Esophagus squamous epithelium (tissue), 5 donors: ENCODE measurements around the gene NCBP1. TPM values are rescaled to one million over a fixed set of nuclear protein-coding genes. Genes with fewer than 3 reads are reported as not detected.

Experiments
- DNase-seq: peaks from one replicate; lab custom pipeline; 2025; lab: John Stamatoyannopoulos, UW
- H3K27ac ChIP-seq, 4 donors: fragments of 200-600 bp; sonication (generic); one replicate each; pipeline ENCODE4 v1.5.1; 2016 to 2019; ENCODE audit warnings: mild to moderate bottlenecking in 1 of 4
- H3K27me3 ChIP-seq, 4 donors: fragments of 200-600 bp; sonication (generic); 1 replicate in 3 of 4; 2 replicates in 1 of 4; pipeline versions ENCODE4 v1.5.1 to v1.6.0; 2017 to 2021; ENCODE audit warnings: antibody characterized with exemption in 1 of 4
- H3K36me3 ChIP-seq, 3 donors: fragments of 200-600 bp; sonication (generic); one replicate each; pipeline ENCODE4 v1.5.1; 2016 to 2019
- H3K4me1 ChIP-seq, 3 donors: fragments of 200-600 bp; sonication (generic); one replicate each; pipeline ENCODE4 v1.5.1; 2017 to 2019
- H3K4me3 ChIP-seq, 4 donors: fragments of 200-600 bp; sonication (generic); 1 replicate in 3 of 4; 2 replicates in 1 of 4; pipeline ENCODE4 v1.5.1; 2016 to 2019; ENCODE audit warnings: mild to moderate bottlenecking in 2 of 4, moderate library complexity in 1 of 4
- H3K9me3 ChIP-seq, 3 donors: fragments of 200-600 bp; sonication (generic); one replicate each; pipeline ENCODE4 v1.5.1; 2016 to 2019
- CTCF ChIP-seq, 6 experiments: fragments of 450-650 bp in 4 of 6; fragments of 200-600 bp in 2 of 6; sonication (generic) in 2 of 6; IDR thresholded peaks; one replicate each; pipeline ENCODE4 v1.5.1; 2016 to 2019; ENCODE audit warnings: antibody characterized with exemption in 6 of 6, mild to moderate bottlenecking in 4 of 6, moderate library complexity in 4 of 6
- POLR2A ChIP-seq, 4 donors: fragments of 450-650 bp; IDR thresholded peaks; one replicate each; pipeline ENCODE4 v1.6.1; 2017; ENCODE audit warnings: antibody characterized with exemption in 4 of 4, mild to moderate bottlenecking in 4 of 4, moderate library complexity in 3 of 4
- WGBS, 2 donors: methylation state at CpG; one replicate each; pipeline ENCODE4 v1.1.5; 2018; 5-methylcytosine and 5-hydroxymethylcytosine counted together
- intact Hi-C: fragments of 100-400 bp; cut with DNase I; formaldehyde crosslinking; loops from one replicate; pipeline ENCODE4 v1.15.0; 2022
- total RNA-seq, 4 donors: library from RNA; depleted of rRNA; stranded (reverse); fragments of >200 nt; gene quantifications; one replicate each; pipeline ENCODE4 v1.1.0, GENCODE V29; 2016
- donor health status: DM: yes; HTN: yes; CAD: no.

Gene NCBP1
- total RNA-seq, 4 donors from 2014 or later: 11.4 to 23.0 (median 16.4) TPM

DNA sequence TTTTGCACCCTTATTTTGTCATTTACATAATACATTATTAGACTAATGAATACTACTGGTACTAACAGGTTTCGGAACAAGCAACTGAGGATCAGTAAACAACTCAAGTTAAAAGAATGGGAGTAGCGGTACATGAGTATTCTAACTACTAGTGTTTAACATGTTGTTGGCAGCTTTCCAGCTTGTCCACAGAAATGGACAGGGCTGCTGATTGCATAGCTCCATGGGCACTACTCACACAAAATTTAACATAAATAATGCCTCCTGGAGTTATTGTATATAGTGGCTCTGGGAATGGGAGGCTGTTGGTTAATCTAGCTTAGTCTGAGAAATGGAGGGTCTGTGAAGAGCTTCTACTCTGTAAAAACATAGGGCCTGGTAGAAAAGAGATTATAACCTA, 6.7 kb downstream of the NCBP1 start:
- TF ChIP-seq CTCF (IDR thresholded peaks at IDR 0.05) (no peak), POLR2A (IDR thresholded peaks at IDR 0.05) (no peak)

DNA sequence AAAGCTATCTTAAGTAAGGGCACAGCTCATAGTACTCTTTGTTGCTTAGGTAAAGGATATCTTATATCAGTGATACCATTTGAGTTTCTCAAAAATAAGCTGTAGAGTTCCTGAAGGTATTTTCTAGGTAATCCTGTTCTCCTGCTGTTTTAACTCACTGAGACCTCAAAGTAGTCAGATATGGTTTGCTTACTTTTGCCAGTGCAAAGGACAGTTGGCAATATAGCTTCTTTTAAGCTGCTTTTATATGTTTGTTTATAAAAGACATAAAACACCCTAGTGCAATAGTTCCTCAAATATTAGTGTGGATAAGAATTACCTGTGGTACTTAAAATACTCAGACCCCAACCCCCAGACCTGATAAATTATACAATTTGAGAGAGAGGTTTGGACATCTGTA, 12.1 kb downstream of the NCBP1 start:
- intact Hi-C loops: no loop called here
- no peak overlapping the region for H3K27ac ChIP-seq
- peaks cover 3 to 95% (median 28%) of the 10 kb centered on the region in 3 donors for H3K36me3 ChIP-seq
- TF ChIP-seq POLR2A (IDR thresholded peaks at IDR 0.05): no peak
- TF ChIP-seq CTCF (IDR thresholded peaks at IDR 0.05): no peak
- no peak for DNase-seq
- no peaks in the 10 kb centered on the region for H3K9me3 ChIP-seq
- no peak overlapping the region for H3K4me3 ChIP-seq
- no peaks in the 10 kb centered on the region for H3K4me1 ChIP-seq
- H3K27me3 ChIP-seq: no peaks in the 10 kb centered on the region

More for the DNA sequence above, 6.7 kb downstream of the NCBP1 start:
- Histone ChIP-seq H3K9me3 (no peaks in the 10 kb centered on the region), H3K4me1 (peaks cover 6 to 36% (median 13%) of the 10 kb centered on the region in 3 donors), H3K36me3 (peaks cover 3 to 43% (median 11%) of the 10 kb centered on the region in 3 donors), H3K4me3 (no peak overlapping the region), H3K27ac (no peak overlapping the region), H3K27me3 (no peaks in the 10 kb centered on the region)
- intact Hi-C loops: no loop called here
- 83 to 86% methylated on average over 2 of the region's 2 CpGs for WGBS, 2 donors
- no peak for DNase-seq

DNA sequence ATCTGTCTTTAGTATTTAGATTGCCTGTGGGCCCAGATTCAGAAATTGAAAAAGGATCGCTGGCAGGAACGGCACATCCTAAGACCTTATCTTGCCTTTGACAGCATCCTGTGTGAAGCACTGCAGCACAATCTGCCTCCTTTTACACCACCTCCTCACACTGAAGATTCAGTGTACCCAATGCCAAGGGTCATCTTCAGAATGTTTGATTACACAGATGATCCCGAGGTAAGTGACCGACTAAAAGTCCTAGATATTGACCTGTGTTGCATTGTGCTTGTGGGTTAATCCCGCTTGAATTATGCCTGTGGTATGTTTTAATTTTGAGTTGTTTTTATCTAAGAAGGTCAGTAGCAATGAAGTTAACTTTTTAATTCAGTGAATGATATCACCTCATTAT, 14.4 kb downstream of the NCBP1 start:
- H3K27me3 ChIP-seq: no peaks in the 10 kb centered on the region
- peaks cover 3 to 97% (median 23%) of the 10 kb centered on the region in 3 donors for H3K36me3 ChIP-seq
- DNase-seq: no peak
- H3K4me3 ChIP-seq: no peak overlapping the region
- H3K4me1 ChIP-seq: no peaks in the 10 kb centered on the region
- no peak overlapping the region for H3K27ac ChIP-seq
- WGBS, 2 donors: 89 to 94% methylated on average over 5 of the region's 5 CpGs
- H3K9me3 ChIP-seq: no peaks in the 10 kb centered on the region
- intact Hi-C loops: no loop called here
- TF ChIP-seq CTCF (IDR thresholded peaks at IDR 0.05) (no peak), POLR2A (IDR thresholded peaks at IDR 0.05) (no peak)

- Histone ChIP-seq H3K4me1 (no peaks in the 10 kb centered on the region), H3K36me3 (peaks cover 0 to 100% (median 29%) of the 10 kb centered on the region in 3 donors), H3K27ac (no peak overlapping the region), H3K4me3 (no peak overlapping the region), H3K9me3 (no peaks in the 10 kb centered on the region), H3K27me3 (no peaks in the 10 kb centered on the region)
- intact Hi-C loops: no loop called here
- DNase-seq: no peak
- TF ChIP-seq POLR2A (IDR thresholded peaks at IDR 0.05) (no peak), CTCF (IDR thresholded peaks at IDR 0.05) (no peak)
- WGBS, 2 donors: 85 to 90% methylated on average over 3 of the region's 3 CpGs
These were observed 18.0 kb downstream of the NCBP1 start for GRCh38 chr9:97651646-97652045.

GRCh38 chr9:97658707-97659106, 25.1 kb downstream of the NCBP1 start:
- Histone ChIP-seq H3K27me3 (no peaks in the 10 kb centered on the region), H3K36me3 (peaks cover 0 to 100% (median 28%) of the 10 kb centered on the region in 3 donors), H3K9me3 (no peaks in the 10 kb centered on the region), H3K27ac (no peak overlapping the region), H3K4me3 (no peak overlapping the region), H3K4me1 (no peaks in the 10 kb centered on the region)
- WGBS, 2 donors: 66 to 76% methylated on average over 1 of the region's 1 CpG
- no peak for DNase-seq
- TF ChIP-seq CTCF (IDR thresholded peaks at IDR 0.05) (no peak), POLR2A (IDR thresholded peaks at IDR 0.05) (no peak)
- intact Hi-C loops: no loop called here
